OCI-M2 (cell line): ENCODE data around the gene ADAMTS6.
"Not testable (repeated sequence)": the region's sequence is repeated elsewhere in the genome, so short reads cannot be mapped to it uniquely, and the experiment has no call there.

Source experiments
- DNase-seq: peaks from one replicate; lab custom pipeline; 2025; ENCODE audit not compliant: unreplicated experiment; lab: John Stamatoyannopoulos, UW

ADAMTS6 gene, protein sequence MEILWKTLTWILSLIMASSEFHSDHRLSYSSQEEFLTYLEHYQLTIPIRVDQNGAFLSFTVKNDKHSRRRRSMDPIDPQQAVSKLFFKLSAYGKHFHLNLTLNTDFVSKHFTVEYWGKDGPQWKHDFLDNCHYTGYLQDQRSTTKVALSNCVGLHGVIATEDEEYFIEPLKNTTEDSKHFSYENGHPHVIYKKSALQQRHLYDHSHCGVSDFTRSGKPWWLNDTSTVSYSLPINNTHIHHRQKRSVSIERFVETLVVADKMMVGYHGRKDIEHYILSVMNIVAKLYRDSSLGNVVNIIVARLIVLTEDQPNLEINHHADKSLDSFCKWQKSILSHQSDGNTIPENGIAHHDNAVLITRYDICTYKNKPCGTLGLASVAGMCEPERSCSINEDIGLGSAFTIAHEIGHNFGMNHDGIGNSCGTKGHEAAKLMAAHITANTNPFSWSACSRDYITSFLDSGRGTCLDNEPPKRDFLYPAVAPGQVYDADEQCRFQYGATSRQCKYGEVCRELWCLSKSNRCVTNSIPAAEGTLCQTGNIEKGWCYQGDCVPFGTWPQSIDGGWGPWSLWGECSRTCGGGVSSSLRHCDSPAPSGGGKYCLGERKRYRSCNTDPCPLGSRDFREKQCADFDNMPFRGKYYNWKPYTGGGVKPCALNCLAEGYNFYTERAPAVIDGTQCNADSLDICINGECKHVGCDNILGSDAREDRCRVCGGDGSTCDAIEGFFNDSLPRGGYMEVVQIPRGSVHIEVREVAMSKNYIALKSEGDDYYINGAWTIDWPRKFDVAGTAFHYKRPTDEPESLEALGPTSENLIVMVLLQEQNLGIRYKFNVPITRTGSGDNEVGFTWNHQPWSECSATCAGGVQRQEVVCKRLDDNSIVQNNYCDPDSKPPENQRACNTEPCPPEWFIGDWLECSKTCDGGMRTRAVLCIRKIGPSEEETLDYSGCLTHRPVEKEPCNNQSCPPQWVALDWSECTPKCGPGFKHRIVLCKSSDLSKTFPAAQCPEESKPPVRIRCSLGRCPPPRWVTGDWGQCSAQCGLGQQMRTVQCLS (N-terminal part only)

DNA sequence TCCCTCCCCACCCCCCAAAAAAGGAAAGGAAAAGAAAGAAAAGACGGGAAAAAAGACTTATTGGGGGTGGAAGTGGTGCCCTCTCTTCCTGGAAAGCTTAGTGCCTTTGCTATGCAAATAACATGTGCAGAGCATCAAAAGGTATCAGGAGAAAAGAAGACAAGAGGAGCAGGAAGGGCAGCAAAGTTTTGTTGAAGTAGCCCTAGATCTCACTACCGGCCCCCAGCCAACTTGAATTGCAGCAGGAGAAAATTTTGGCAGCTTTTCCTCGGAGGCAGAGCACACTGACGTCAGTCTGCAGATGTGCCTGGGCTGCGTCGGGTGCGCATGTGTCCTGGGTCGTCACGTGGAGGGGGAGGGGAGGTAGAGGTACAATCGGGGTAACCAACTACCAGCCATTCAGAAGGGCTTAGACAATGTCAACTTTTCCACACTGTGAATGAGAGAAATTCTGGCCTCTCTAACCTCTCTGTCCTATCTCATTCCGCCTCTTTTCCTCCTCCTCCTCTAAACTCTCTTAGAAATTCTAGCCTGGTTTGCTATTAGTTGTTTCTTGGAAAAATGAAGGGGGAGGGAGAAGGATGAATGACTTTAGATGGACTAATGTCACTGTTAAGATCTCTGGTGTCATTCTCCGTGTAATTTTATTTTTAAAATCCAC lies at the start of gene ADAMTS6:
Gene ADAMTS6 (minus strand): TSS at position 286 of the 661 bp plus-strand sequence. CDS start 8,247 bp downstream, outside the sequence.
- peak; percentile 6 for DNase-seq

DNA sequence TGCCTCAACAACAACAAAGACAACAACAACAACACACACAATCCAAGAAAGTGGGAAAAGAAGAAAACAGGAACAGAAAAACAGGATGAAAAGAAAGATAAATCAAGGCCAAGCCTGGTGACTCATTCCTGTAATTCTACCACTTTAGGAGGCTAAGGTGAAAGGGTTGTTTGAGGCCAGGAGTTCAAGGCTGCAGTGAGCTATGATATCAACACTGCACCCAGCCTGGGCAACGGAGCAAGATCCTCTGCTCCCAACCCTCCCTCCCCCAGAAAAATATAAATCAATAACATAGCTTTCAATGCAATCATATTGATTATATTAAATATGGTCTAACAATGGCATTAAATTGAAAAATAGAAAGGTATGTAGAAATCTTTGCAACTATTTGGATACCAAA lies 49.2 kb upstream of the ADAMTS6 start:
- no peak for DNase-seq

DNA sequence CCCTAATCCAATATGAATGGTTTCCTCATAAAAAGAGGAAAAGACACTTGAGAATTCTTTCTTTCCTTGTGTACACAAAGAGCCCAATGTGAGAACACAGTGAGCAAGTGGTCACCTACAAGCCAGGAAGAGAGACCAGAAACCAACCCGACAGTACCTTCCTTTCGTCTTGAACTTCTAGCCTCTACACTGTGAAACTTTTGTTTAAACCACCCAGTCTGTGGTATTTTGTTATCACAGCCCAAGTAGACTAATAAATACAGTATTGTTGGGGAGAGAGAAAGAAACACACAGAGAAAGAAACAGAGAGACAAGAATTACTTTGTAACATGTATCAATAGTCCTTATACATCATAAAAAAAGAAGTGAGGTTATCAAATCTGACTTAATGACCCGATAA lies 44.0 kb upstream of the ADAMTS6 start:
- DNase-seq = no peak

DNA sequence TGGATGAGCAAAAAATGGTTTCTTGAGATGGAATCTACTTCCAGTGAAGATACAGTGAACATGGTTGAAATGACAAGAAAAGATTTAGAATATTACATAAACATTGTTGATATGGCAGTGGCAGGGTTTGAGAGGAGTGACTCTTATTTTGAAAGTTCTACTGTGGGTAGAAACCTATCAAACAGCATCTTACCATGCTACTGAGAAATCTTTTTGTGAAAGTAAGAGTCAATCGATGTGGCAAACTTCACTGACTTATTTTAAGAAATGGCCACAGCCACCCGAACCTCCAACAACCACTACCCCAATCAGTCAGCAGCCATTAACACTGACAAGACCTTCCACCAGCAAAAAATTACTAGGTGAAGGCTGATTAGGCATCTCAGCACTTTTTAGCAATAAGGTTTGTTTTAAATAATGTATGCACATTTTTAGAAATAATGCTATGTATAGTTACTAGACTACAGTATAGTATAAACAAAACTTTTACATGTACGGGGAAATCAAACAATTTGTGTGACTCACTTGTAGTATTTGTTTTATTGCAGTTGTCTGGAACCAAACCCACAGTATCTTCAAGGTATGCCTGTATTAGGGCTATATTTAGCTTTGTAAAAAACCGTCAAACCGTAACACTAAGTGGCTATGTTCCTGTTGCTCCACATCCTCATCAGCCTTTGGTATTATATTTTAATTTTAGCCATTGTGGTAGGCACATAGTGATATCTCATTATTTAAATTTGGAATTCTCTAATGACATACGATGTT lies 30.6 kb upstream of the ADAMTS6 start:
- no peak for DNase-seq

DNA sequence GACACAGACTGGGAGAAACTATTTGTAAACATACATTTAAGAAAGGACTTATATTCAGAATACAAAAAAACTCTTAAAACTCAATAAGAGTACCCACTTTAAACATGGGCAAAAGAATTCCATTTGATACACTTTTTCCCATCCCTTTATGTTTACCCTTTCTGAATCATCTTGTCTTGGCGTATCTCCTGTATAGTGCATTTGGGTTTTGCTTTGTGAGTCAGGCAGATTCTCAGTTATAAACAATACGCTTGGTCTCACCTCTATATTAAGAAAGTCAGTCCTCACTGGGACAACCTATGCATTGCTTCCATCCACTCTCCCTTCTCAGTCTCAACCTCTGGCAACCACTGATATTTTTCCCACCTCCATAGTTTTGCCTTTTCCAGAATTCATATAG lies 27.3 kb upstream of the ADAMTS6 start:
- no peak for DNase-seq

DNA sequence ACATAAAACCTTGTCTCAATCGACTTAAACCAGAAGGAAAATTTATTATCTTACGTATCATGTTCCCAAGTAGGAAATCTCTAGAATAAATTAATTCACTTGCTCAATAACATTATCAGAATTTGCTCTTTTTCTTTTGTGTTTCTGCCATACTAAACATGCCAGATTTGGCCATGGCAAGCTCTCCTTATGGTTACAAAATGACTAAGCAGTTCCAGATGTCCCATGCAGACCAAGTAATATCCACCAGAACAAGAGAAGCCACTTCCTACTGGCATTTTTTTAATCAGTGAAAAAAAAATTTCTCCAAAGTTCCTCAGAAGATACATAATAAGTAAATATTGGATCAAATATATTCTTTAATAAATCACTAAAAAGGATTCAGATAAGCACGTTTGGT lies 25.2 kb upstream of the ADAMTS6 start:
- DNase-seq = no peak

DNA sequence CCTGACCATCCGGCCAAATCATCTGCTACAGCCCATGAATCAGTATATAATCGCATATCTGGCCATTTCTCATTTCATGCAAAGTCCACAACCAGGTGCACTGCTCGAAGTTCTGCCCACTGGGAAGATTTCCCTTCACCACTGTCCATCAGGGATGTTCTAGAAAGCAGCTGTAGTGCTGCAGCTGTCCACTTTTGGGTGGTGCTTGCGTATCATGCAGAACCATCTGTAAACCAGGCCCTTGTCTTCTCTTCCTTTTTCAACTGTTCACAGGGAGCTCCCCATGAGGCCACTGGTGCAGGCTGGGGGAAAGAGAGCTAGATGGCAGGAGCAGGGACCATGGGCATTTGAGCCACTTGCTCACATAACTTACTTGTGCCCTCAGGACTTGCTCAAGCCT lies 7.4 kb upstream of the ADAMTS6 start:
- DNase-seq = no peak

DNA sequence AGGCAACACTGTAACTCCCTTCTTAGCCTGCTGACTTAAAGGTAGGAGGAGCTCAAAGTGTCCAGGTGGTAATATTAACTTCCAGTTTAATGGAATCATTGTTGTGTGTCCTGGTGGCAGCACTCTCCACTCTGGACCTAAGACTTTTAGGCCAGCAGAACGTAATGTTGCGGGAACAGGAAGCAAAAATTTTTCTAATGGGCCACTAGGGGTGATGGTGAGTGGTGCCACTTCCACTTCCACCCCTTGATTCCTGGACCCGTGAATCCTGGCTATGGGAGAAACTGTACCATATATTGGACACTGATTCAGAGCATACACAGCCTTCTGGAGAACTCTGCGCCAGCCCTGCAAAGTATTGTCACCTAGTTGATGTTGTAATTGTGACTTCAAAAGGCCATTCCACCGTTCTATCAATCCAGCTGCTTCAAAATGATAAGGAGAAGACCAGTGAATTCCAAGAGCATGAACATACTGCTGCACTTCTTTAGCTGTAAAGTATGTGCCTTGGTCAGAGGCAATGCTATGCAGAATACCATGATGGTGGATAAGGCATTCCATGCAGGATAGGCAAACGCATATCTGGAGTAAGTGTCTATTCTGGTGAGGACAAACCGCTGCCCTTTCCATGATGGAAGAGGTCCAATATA lies 6.4 kb upstream of the ADAMTS6 start:
- not testable (repeated sequence) for DNase-seq

DNA sequence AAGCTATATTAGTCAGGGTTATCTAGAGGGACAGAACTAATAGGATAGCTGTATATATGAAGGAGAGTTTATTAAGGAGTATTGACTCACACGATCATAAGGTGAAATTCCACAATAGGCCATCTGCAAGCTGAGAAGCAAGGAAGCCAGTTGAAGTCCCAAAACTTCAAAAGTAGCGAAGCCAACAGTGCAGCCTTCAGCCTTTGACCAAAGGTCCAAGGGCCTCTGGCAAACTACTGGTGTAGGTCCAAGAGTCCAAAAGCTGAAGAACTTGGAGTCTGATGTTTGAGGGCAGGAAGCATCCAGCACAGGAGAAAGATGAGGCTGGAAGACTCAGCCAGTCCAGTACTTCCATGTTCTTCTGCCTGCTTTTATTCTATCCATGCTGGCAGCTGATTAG lies 5.1 kb upstream of the ADAMTS6 start:
- not testable (repeated sequence) for DNase-seq

DNA sequence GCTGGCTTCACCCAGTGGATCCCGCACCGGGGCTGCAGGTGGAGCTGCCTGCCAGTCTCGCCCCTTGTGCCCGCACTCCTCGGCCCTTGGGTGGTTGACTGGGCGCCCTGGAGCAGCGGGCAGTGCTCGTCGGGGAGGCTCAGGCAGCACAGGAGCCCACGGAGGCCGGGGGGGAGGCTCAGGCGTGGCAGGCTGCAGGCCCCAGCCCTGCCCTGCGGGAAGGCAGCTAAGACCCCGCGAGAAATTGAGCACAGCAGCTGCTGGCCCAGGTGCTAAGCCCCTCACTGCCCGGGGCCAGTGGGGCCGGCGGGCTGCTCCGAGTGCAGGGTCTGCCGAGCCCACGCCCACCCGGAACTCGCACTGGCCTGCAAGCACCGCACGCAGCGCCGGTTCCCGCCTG lies 3.7 kb upstream of the ADAMTS6 start:
- no peak for DNase-seq

DNA sequence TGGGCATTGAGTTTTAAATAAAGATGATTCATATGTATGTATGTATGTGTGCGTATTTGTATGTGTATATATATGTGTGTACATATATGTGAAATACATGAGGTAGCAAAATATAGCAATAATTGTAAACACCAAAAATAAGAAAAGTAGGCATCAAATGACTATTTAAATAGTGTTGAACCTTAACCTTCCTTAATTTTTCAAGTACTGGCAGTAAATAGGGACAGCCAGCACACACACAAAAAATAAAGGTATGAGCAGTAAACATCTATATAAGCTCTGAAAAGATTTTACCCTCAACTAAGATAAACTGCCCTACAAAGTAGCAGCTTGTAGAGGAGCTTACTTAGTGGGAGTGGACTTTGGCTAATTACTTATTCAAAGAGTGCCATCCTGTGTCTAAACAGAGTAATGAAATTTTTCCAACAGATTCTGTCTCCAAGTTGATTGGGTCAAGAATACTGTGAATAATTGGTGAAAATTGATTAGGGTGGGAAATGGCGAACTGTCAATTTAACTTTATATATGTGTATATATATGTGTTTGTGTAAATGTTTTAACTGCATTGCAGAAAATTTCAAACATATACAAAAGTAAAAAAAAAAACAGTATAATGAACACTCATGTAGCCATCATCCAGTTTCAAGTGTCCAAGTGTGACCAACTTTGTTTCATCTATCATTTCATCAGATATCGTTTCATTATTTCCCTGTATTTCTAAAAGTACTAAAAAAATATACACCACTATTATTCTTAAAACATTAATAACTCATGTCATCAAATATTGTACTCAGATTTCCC lies 2.0 kb upstream of the ADAMTS6 start:
- DNase-seq = peak; percentile 11

DNA sequence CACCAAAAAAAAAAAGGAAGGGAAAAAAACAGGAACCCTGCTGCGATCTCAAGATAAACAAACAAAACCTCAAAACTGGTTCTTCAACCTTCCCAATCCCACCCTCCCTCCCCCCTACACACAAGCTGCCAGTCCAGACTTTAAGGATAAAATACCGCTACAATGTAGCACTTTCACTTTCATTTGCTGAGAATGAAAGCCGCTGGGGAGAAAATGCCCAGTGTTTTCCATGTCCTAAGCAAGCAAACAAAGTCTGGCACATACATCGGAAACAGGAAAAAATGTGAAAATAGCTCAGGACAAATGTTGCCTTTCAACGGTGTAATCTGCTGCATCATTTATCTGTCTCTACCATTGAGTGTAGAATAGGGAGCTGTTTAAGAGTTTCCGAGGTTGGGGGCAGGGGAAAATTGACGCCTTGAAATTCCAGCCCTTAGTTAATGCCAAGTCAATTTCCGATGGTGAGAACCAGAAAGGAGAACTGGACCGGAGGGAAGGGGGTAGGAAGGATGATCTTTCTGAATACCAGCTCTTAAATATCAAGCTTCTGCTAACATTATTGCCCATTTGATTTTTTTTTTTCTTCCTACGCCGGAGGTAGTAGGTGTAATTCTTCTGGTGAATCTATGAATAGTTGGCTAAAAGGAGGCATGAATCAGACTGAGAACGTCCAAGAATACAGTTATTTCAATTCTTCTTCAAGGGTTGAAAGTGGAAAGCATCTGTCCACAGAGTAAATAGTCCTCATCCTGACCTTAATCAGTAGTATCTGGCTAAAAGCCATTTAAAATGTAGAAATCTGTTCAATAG lies 1.2 kb upstream of the ADAMTS6 start:
- no peak for DNase-seq

DNA sequence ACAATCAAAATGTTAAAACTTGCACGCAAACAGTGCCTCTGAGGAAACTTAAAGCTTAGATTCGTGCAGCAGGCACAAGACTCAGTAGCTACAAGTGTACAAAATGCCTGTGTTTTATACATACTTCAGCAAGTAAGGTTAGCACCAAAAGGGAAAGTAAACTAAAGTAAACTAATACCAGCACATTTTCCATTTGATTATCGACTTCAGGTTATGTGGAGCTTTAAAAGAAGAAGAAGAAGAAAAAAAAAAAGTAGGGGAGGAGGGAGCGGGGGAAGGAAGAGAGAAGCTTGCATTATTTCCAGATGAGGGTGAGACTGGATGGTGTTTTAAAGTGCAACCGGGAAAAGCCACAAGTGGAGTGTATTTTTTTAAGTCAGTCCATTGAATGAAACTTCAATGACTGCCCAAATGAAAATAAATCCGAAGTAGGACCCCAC lies 596 bp upstream of the ADAMTS6 start:
- DNase-seq = no peak

DNA sequence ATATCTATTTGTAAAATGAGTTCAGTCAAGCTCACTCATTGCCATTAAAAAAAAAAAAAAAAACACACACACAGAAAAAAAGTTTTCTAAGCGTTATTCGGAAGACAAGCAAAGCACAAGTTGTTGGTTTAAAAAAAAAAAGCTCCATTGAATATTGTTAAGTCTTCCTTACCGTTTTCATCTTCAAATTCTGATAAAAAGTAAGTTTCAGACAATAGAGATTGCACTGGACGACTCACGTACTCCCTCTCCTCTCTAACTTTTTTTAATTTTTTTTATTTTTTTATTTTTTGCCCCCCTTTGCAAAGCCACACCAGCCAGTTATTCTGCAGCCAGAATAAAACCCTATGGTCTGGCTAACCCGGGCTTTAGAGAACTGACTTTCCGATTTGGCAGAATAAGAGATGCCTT lies 544 bp downstream of the ADAMTS6 start:
- no peak for DNase-seq

DNA sequence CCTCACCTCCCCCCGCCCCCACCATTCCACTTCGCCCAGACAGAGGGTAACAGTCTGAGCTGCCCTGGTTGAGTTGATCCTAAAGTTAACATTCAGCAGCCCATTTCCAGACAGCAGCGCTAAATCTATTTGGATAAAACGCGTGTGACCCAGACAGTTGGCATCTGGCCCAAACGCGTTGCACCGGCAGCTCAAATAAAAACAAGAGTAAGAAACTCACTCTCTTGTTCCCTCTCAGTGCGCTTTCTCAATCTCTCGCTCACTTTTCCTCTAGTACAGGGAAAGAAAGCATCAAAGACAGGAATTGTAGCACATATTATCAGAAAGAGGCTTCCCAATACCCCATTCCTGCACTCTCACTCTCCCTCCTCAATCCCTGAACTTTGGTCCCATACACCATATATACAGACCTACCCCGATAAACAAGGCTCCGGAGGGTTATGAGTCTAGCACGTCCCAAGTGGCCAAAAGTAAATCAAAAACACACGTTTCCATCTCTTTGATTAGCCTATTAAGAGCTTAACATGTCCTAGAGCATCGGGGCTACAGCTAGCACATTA lies 1.3 kb downstream of the ADAMTS6 start:
- DNase-seq = no peak

DNA sequence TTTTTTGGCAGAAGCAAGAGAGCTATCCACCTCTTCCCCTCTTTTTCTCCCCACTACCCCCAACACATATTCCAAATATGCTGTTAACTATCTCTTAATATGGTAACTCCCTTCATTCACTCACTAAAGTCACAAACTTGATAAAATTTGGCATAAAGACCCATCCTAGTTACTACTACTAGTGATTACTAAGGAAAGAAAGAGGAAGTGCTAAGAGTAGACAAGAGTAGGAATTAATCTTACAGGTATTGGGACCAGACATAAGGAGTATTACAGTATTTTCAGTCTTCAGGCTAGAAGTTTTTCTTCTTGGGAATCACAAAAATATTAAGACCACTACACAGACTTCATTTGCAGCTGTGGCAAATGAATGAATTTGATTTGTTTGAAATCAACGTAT lies 2.2 kb downstream of the ADAMTS6 start:
- no peak for DNase-seq

DNA sequence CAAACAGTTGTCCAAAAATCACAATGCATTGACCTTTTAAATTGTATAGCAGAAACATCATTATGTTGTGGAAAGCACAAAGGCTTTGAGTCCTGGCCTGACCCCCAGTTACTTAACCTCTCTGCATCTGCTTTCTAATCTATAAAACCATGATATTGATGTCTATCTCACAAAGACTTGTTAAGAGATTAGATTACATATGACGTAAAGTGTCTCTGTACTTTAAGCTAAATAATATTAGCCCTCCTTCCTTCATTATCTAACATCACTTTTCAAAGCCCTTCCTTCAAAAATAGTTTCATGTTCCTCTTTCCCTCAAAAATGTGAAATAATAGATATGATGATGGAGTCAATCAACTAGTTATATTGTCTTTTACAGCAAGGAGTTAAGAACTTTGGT lies 3.4 kb downstream of the ADAMTS6 start:
- no peak for DNase-seq

DNA sequence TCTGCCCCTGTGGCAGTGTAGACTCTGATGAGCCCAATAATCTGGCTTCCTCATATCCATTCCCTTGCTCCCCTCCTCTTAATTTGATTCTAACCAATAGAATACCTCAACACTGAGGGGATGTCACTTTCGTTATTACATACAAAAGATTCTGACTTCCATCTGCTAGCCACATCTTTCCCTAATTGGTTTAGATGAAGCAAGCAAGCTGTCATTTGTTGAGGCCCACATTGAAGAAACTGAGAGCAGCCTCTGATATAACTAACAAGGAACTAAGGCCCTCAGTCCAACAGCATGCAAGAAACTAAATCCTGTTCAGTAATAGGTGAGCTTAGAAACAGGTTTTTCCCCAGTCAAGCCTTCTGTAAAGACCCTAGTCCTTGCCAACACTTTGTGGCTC lies 5.8 kb downstream of the ADAMTS6 start:
- no peak for DNase-seq
